Skeletal muscle tissue (tissue), 4 donors: Measurements from ENCODE around the gene ZNHIT1. TPM values are rescaled to one million over a fixed set of nuclear protein-coding genes. Genes with fewer than 3 reads are reported as not detected.
A peak's percentile ranks its signal among the peaks of the same experiment; 100 is the strongest.
"Not testable (repeated sequence)": the region's sequence is repeated elsewhere in the genome, so short reads cannot be mapped to it uniquely, and the experiment has no call there.

Experiments used
- H3K27ac ChIP-seq: one replicate; pipeline ENCODE4 v1.7.0; 2013; ENCODE audit warnings: mild to moderate bottlenecking, low read depth, low read length, inconsistent platforms
- H3K27me3 ChIP-seq, 3 donors: one replicate each; pipeline ENCODE4 v1.7.0; 2013; ENCODE audit warnings: low read length in 3 of 3; ENCODE audit not compliant: control insufficient read depth in 3 of 3, insufficient read depth in 3 of 3
- H3K36me3 ChIP-seq, 3 donors: one replicate each; pipeline ENCODE4 v1.7.0; 2013; ENCODE audit warnings: low read length in 3 of 3; ENCODE audit not compliant: control insufficient read depth in 3 of 3, insufficient read depth in 3 of 3
- H3K4me1 ChIP-seq, 3 donors: one replicate each; pipeline ENCODE4 v1.7.0; 2013; ENCODE audit warnings: low read length in 3 of 3, mild to moderate bottlenecking in 3 of 3; ENCODE audit not compliant: control insufficient read depth in 3 of 3, insufficient read depth in 3 of 3
- H3K4me3 ChIP-seq, 3 donors: one replicate each; pipeline ENCODE4 v1.7.0; 2013; ENCODE audit warnings: low read length in 3 of 3
- H3K9ac ChIP-seq, 3 donors: one replicate each; pipeline ENCODE4 v1.7.0; 2013; ENCODE audit warnings: low read length in 3 of 3, mild to moderate bottlenecking in 3 of 3, moderate library complexity in 2 of 3, low read depth in 1 of 3
- H3K9me3 ChIP-seq, 3 donors: one replicate each; pipeline ENCODE4 v1.7.0; 2013; ENCODE audit warnings: low read length in 3 of 3; ENCODE audit not compliant: control insufficient read depth in 3 of 3
- total RNA-seq: library from RNA; depleted of rRNA; stranded (reverse); fragments of >200 nt; gene quantifications from one replicate; pipeline ENCODE4 v1.2.3, GENCODE V29; 2014
- donor health status: Osteomylitis.

ZNHIT1 gene
- total RNA-seq, 1 donor from 2014 or later = 84.0 TPM

DNA sequence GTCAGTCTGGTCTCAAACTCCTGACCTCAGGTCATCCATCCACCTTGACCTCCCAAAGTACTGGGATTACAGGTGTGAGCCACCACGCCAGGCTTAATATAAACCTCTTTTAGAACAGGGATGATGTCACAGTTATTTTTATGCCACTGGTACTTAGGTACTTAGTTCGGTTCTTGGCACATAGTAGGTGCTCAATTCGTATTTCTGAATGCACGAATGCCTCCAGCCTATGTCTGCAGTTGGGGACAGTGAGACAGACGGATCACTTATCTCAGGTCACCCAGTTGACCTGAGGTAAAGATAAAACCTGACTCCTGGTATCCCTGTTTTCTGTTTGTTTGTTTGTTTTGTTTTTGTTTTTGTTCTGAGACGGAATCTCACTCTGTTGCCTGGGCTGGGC, 31.8 kb upstream of the ZNHIT1 start:
- H3K9ac ChIP-seq = no peak overlapping the region
- peaks cover 0 to 6% (median 3%) of the 10 kb centered on the region in 3 donors for H3K27me3 ChIP-seq
- no peak overlapping the region for H3K4me3 ChIP-seq
- H3K4me1 ChIP-seq = peaks cover 0 to 3% (median 0%) of the 10 kb centered on the region in 3 donors
- H3K36me3 ChIP-seq = no peaks in the 10 kb centered on the region
- H3K9me3 ChIP-seq = no peaks in the 10 kb centered on the region
- H3K27ac ChIP-seq = no peak overlapping the region

- Histone ChIP-seq H3K9ac (no peak overlapping the region), H3K4me3 (no peak overlapping the region), H3K9me3 (no peaks in the 10 kb centered on the region), H3K4me1 (peaks cover 0 to 3% (median 0%) of the 10 kb centered on the region in 3 donors), H3K36me3 (no peaks in the 10 kb centered on the region), H3K27me3 (peaks cover 0 to 6% (median 3%) of the 10 kb centered on the region in 3 donors), H3K27ac (no peak overlapping the region)
These were observed 31.0 kb upstream of the ZNHIT1 start for GRCh38 chr7:101186844-101187428.

GRCh38 chr7:101189109-101189508, 28.9 kb upstream of the ZNHIT1 start:
- peaks cover 5 to 6% (median 6%) of the 10 kb centered on the region in 3 donors for H3K27me3 ChIP-seq
- H3K27ac ChIP-seq = no peak overlapping the region
- H3K9me3 ChIP-seq = no peaks in the 10 kb centered on the region
- H3K36me3 ChIP-seq = no peaks in the 10 kb centered on the region
- H3K4me1 ChIP-seq = no peaks in the 10 kb centered on the region
- H3K4me3 ChIP-seq = no peak overlapping the region
- no peak overlapping the region for H3K9ac ChIP-seq

- Histone ChIP-seq H3K27me3 (peaks cover 25 to 33% (median 25%) of the 10 kb centered on the region in 3 donors), H3K27ac (no peak overlapping the region), H3K4me3 (no peak overlapping the region), H3K9ac (no peak overlapping the region), H3K4me1 (no peaks in the 10 kb centered on the region), H3K36me3 (no peaks in the 10 kb centered on the region), H3K9me3 (no peaks in the 10 kb centered on the region)
These were observed 22.1 kb upstream of the ZNHIT1 start for GRCh38 chr7:101195884-101196283.

DNA sequence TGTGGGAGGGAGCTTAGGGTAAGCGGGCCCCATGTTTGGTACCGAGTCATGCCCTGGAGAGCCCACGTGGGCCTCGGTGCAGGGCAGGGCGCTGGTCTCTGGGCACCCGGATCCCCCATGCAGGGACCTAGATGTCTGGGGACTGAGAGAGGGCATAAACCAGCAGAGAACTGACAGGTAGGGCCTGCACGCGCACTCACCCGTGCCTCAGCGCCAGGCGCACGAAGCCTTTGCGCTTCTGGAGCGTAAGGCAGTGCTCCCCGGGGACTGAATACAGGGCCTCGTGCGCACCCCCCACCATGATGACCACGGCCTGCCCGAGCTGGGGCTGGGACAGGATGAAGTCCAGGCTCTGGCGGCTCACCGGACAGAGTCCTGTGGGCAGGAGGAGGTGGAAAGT, 20.0 kb upstream of the ZNHIT1 start:
- H3K4me1 ChIP-seq = peaks cover 0 to 8% (median 2%) of the 10 kb centered on the region in 3 donors
- no peaks in the 10 kb centered on the region for H3K9me3 ChIP-seq
- no peak overlapping the region for H3K9ac ChIP-seq
- no peaks in the 10 kb centered on the region for H3K36me3 ChIP-seq
- H3K27ac ChIP-seq = no peak overlapping the region
- H3K4me3 ChIP-seq = no peak overlapping the region
- H3K27me3 ChIP-seq = peaks cover 44 to 49% (median 45%) of the 10 kb centered on the region in 3 donors

DNA sequence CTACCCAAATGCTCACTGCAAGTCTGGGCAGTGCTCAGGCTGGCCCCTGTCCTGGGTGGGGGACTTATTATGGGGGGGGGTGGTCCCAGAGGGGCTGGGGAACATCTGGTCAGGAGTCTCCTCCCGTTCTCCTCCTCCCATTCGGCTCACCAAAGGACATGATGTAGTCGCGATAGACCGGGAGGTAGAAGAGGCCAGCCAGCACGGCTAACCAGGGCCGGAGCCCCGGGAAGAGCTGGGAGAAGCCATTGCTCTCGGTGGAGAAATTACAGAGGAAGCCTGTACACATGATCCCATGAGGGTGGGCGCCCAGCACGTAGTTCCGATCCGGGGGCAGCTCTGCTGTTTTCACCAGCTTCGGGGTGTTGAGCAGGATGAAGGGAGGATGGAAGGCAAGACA, 19.5 kb upstream of the ZNHIT1 start:
- Histone ChIP-seq H3K9ac (no peak overlapping the region), H3K36me3 (no peaks in the 10 kb centered on the region), H3K4me3 (no peak overlapping the region), H3K27me3 (peaks cover 48 to 54% (median 50%) of the 10 kb centered on the region in 3 donors), H3K4me1 (peaks cover 0 to 8% (median 2%) of the 10 kb centered on the region in 3 donors), H3K27ac (no peak overlapping the region), H3K9me3 (no peaks in the 10 kb centered on the region)

DNA sequence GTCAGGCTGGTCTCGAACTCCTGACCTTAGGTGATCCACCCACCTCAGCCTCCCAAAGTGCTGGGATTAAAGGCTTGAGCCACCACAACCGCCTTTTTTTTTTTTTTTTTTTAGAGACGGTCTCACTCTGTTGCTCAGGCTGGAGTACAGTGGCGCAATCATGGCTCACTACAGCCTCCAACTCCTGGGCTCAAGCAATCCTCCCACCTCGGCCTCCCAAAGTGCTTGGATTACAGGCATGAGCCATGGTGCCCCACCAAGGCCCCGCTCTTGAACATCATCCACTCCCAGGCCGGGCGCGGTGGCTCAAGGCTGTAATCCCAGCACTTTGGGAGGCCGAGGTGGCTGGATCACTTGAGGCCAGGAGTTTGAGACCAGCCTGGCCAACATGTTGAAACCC, 18.4 kb upstream of the ZNHIT1 start:
- peaks cover 47 to 55% (median 50%) of the 10 kb centered on the region in 3 donors for H3K27me3 ChIP-seq
- H3K9ac ChIP-seq, H3K4me3 ChIP-seq, H3K36me3 ChIP-seq, H3K4me1 ChIP-seq, H3K9me3 ChIP-seq, H3K27ac ChIP-seq: not testable (repeated sequence)

DNA sequence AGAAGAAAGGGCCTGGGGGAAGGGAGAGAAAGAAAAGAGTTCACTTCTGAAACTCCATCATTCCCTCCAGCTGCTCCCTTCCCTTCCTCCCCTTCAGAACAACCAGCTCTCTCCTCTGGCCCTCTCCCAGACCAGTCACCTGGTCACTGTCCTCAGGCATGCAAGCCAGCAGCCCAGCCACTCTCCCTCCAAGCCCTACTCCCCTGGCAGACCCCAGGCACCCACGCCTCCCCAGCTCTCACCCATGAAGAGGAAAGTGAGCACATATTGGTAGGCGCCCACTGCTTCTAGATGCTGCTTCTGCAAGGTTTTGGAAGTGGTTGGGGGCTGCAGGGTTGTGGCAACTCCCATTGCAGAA, 17.5 kb upstream of the ZNHIT1 start:
- Histone ChIP-seq H3K27ac (no peak overlapping the region), H3K9me3 (no peaks in the 10 kb centered on the region), H3K36me3 (no peaks in the 10 kb centered on the region), H3K4me3 (no peak overlapping the region), H3K9ac (no peak overlapping the region), H3K4me1 (peaks cover 0 to 8% (median 2%) of the 10 kb centered on the region in 3 donors), H3K27me3 (peaks cover 45 to 50% (median 45%) of the 10 kb centered on the region in 3 donors)

GRCh38 chr7:101200862-101201599, 16.9 kb upstream of the ZNHIT1 start, which contains the start of gene MOGAT3:
Gene MOGAT3 (minus strand): TSS chr7:101201036. CDS start chr7:101200854, 182 bp downstream.
- H3K4me3 ChIP-seq = no peak within 1 kb of the TSS
- no peaks in the 10 kb centered on the region for H3K9me3 ChIP-seq
- H3K36me3 ChIP-seq = peaks cover 0 to 1% (median 0%) of the 10 kb centered on the region in 3 donors
- H3K9ac ChIP-seq = peak within 1 kb of the TSS in 1 of 3 donors; percentile 25
- peaks cover 41 to 48% (median 44%) of the 10 kb centered on the region in 3 donors for H3K27me3 ChIP-seq
- H3K4me1 ChIP-seq = peaks cover 0 to 8% (median 2%) of the 10 kb centered on the region in 3 donors
- H3K27ac ChIP-seq = no peak within 1 kb of the TSS
